NB4 (cell line): ENCODE measurements around the gene PDE4D.

ENCODE experiments used
- DNase-seq: peaks from one replicate; pipeline ENCODE4 v3.0.0; 2010; ENCODE audit warnings: low read depth
- H3K4me3 ChIP-seq: one replicate; pipeline ENCODE4 v1.5.1; 2011; ENCODE audit warnings: mild to moderate bottlenecking, low read depth, low read length, moderate library complexity
- CTCF ChIP-seq: IDR thresholded peaks from one replicate; pipeline ENCODE4 v1.5.1; 2012; ENCODE audit warnings: low read depth, low read length
- MAX ChIP-seq: IDR thresholded peaks from 2 replicates; pipeline ENCODE4 v1.6.1; 2011; ENCODE audit warnings: low read depth, low read length
- MYC ChIP-seq: IDR thresholded peaks from 2 replicates; pipeline ENCODE4 v1.6.1; 2011; ENCODE audit warnings: low read depth, low read length
- POLR2A ChIP-seq: IDR thresholded peaks from 2 replicates; pipeline ENCODE4 v1.6.1; 2011; ENCODE audit warnings: mild to moderate bottlenecking; ENCODE audit not compliant: insufficient read length; ENCODE audit errors: extremely low read depth

Gene PDE4D

GRCh38 chr5:59592101-59592500 lies 301.4 kb downstream of the PDE4D start:
- no peak overlapping the region for H3K4me3 ChIP-seq
- DNase-seq, result no peak
- no peak for TF ChIP-seq POLR2A
- TF ChIP-seq MYC, result no peak
- TF ChIP-seq MAX, result no peak
- TF ChIP-seq CTCF, result no peak

GRCh38 chr5:59591162-59591561 lies 302.4 kb downstream of the PDE4D start:
- DNase-seq, result no peak
- no peak for TF ChIP-seq CTCF
- no peak for TF ChIP-seq MAX
- no peak for TF ChIP-seq POLR2A
- TF ChIP-seq MYC, result no peak
- H3K4me3 ChIP-seq, result no peak overlapping the region

GRCh38 chr5:59588922-59589321 lies 304.6 kb downstream of the PDE4D start:
- TF ChIP-seq POLR2A (no peak), CTCF (no peak), MAX (no peak), MYC (no peak)
- DNase-seq, result no peak
- no peak overlapping the region for H3K4me3 ChIP-seq

- no peak overlapping the region for H3K4me3 ChIP-seq
- TF ChIP-seq MYC (no peak), POLR2A (no peak)
- no peak for DNase-seq
Measured at GRCh38 chr5:59587489-59588337, 305.8 kb downstream of the PDE4D start.

- H3K4me3 ChIP-seq, result no peak overlapping the region
- no peak for DNase-seq
- TF ChIP-seq MYC, result no peak
- no peak for TF ChIP-seq CTCF
- TF ChIP-seq POLR2A, result no peak
- no peak for TF ChIP-seq MAX
Measured at GRCh38 chr5:59586841-59587240, 306.7 kb downstream of the PDE4D start.

- no peak for DNase-seq
- no peak for TF ChIP-seq CTCF
- no peak for TF ChIP-seq MAX
- no peak for TF ChIP-seq POLR2A
- TF ChIP-seq MYC, result no peak
- H3K4me3 ChIP-seq, result no peak overlapping the region
Measured at GRCh38 chr5:59584858-59585846, 308.4 kb downstream of the PDE4D start.
